B cell (primary cell): ENCODE results near the gene ZNF366.

Experiments used
- CTCF ChIP-seq: fragments of 200-600 bp; IDR thresholded peaks from one replicate; pipeline ENCODE4 v1.8.0; 2022; ENCODE audit warnings: antibody characterized with exemption, mild to moderate bottlenecking
- EZH2 ChIP-seq: IDR thresholded peaks from 2 replicates; pipeline ENCODE4 v1.6.1; 2012; ENCODE audit warnings: borderline replicate concordance, low read depth, mild to moderate bottlenecking, moderate library complexity, low read length; ENCODE audit not compliant: insufficient read depth, poor library complexity, severe bottlenecking

DNA sequence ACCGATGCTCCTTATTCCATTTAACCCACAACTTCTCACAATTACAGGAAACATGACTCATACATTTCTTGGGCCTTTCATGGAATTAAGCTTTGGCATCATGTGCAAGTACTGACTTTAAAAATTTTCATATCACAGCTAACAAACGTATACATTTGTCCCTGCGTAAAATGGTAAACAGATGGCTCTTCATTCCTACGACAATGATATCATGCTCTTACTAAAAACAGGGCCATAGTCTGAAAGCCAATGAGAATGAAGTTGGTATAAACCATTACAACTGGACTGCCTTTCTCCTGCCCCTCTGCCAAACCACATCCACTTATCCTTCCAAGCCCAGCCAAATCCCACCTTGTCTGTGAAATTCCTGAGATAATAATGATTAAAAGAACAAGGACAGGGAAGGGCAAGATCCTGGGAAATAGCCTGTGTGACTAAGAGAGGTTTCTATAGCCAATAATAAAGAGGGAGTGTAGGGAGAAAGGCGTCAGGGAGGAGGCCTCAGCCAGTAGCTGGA lies 44.9 kb upstream of the ZNF366 start:
- TF ChIP-seq CTCF (no peak), EZH2 (no peak)
